HG02981 (cell line): Measurements from ENCODE around the gene NKX6-1.

Experiments
- ATAC-seq: cut with Tn5 transposase; IDR thresholded peaks from one replicate; pipeline ENCODE4 v1.9.1; 2021; ENCODE audit warnings: mild to moderate bottlenecking, moderate library complexity; ENCODE audit not compliant: unreplicated experiment

NKX6-1 gene

GRCh38 chr4:84480082-84480481, 19.0 kb downstream of the NKX6-1 start:
- no peak for ATAC-seq

GRCh38 chr4:84479663-84480062, 19.4 kb downstream of the NKX6-1 start:
- ATAC-seq, result no peak

GRCh38 chr4:84477738-84478137, 21.4 kb downstream of the NKX6-1 start:
- ATAC-seq, result no peak

- no peak for ATAC-seq
Observed at GRCh38 chr4:84474107-84474506, 25.0 kb downstream of the NKX6-1 start.

- no peak for ATAC-seq
Observed at GRCh38 chr4:84472154-84472553, 26.9 kb downstream of the NKX6-1 start.

GRCh38 chr4:84470204-84470785, 28.8 kb downstream of the NKX6-1 start:
- no peak for ATAC-seq

- ATAC-seq, result no peak
Observed at GRCh38 chr4:84467601-84468000, 31.5 kb downstream of the NKX6-1 start.

- no peak for ATAC-seq
Observed at GRCh38 chr4:84459783-84460182, 39.3 kb downstream of the NKX6-1 start.

- ATAC-seq, result no peak
Observed at GRCh38 chr4:84456157-84456556, 42.9 kb downstream of the NKX6-1 start.

- no peak for ATAC-seq
Observed at GRCh38 chr4:84455697-84456096, 43.4 kb downstream of the NKX6-1 start.

GRCh38 chr4:84451546-84451945, 47.5 kb downstream of the NKX6-1 start:
- ATAC-seq, result no peak

GRCh38 chr4:84443523-84443922, 55.6 kb downstream of the NKX6-1 start:
- ATAC-seq, result no peak

- ATAC-seq, result no peak
Observed at GRCh38 chr4:84442778-84443177, 56.3 kb downstream of the NKX6-1 start.
